Skin of body (tissue), 2 donors: ENCODE results near the gene SPATA20. TPM values are rescaled to one million over a fixed set of nuclear protein-coding genes. Genes with fewer than 3 reads are reported as not detected.

Experiments used
- DNase-seq: peaks from one replicate; lab custom pipeline; 2025; lab: John Stamatoyannopoulos, UW
- total RNA-seq: library from RNA; depleted of rRNA; stranded (reverse); fragments of >200 nt; gene quantifications from one replicate; pipeline ENCODE4 v1.2.3, GENCODE V29; 2014

Gene SPATA20
- total RNA-seq, 1 donor from 2014 or later: 19.3 TPM

- DNase-seq: no peak
Observed at GRCh38 chr17:50558091-50558490, 11.1 kb downstream of the SPATA20 start.

- no peak for DNase-seq
Observed at GRCh38 chr17:50558581-50558940, 11.6 kb downstream of the SPATA20 start.

- no peak for DNase-seq
Observed at GRCh38 chr17:50558941-50559614, 12.1 kb downstream of the SPATA20 start.

- peak; percentile 70 for DNase-seq
Observed at GRCh38 chr17:50559674-50560184, 12.8 kb downstream of the SPATA20 start.

- DNase-seq: peak; percentile 94
Observed at GRCh38 chr17:50560185-50560824, 13.3 kb downstream of the SPATA20 start, which contains the start of gene CACNA1G. TSS of gene CACNA1G (plus strand) at chr17:50560715. CDS start at chr17:50561460, 745 bp downstream.

GRCh38 chr17:50560931-50561745 lies 14.2 kb downstream of the SPATA20 start:
- no peak for DNase-seq

GRCh38 chr17:50561746-50562141 lies 14.8 kb downstream of the SPATA20 start:
- no peak for DNase-seq

GRCh38 chr17:50562242-50563091 lies 15.5 kb downstream of the SPATA20 start:
- no peak for DNase-seq

GRCh38 chr17:50563092-50563511 lies 16.1 kb downstream of the SPATA20 start:
- no peak for DNase-seq

- DNase-seq: peak; percentile 94
Observed at GRCh38 chr17:50564916-50565315, 17.9 kb downstream of the SPATA20 start.

- peak; percentile 32 for DNase-seq
Observed at GRCh38 chr17:50565402-50566350, 18.7 kb downstream of the SPATA20 start.

GRCh38 chr17:50566886-50567285 lies 19.9 kb downstream of the SPATA20 start:
- no peak for DNase-seq

GRCh38 chr17:50568659-50569058 lies 21.7 kb downstream of the SPATA20 start:
- DNase-seq: no peak

GRCh38 chr17:50569592-50569991 lies 22.6 kb downstream of the SPATA20 start:
- no peak for DNase-seq

GRCh38 chr17:50570032-50570431 lies 23.1 kb downstream of the SPATA20 start:
- DNase-seq: no peak

GRCh38 chr17:50570528-50570927 lies 23.6 kb downstream of the SPATA20 start:
- DNase-seq: no peak

- no peak for DNase-seq
Observed at GRCh38 chr17:50571681-50572080, 24.7 kb downstream of the SPATA20 start.

- DNase-seq: no peak
Observed at GRCh38 chr17:50572541-50572940, 25.6 kb downstream of the SPATA20 start.

- no peak for DNase-seq
Observed at GRCh38 chr17:50573866-50574611, 27.1 kb downstream of the SPATA20 start.
